Spleen (tissue), 7 donors: ENCODE data around the gene CLEC11A.

Experiments used
- CTCF ChIP-seq, 11 experiments: fragments of 200-600 bp in 7 of 11; fragments of 450-650 bp in 4 of 11; sonication (generic) in 4 of 11; IDR thresholded peaks in 8 of 11; conservative IDR thresholded peaks in 3 of 11; 1 replicate in 7 of 11; 2 replicates in 4 of 11; pipeline versions ENCODE4 v1.4.0 to v1.8.0; 2016 to 2021; ENCODE audit warnings: antibody characterized with exemption in 11 of 11, inconsistent platforms in 4 of 11, mild to moderate bottlenecking in 1 of 11
- POLR2A ChIP-seq, 3 donors: fragments of 450-650 bp; IDR thresholded peaks; one replicate each; pipeline ENCODE4 v1.5.1; 2017; ENCODE audit warnings: antibody characterized with exemption in 3 of 3, mild to moderate bottlenecking in 1 of 3
- donor health status: DM: no; HTN: no; CAD: no; lungs with moderate emphysema.
- donor health status: DM: no; HTN: no; CAD: no.
- donor health status: DM: no; HTN: no; CAD: no.

GRCh38 chr19:50697414-50698124, 25.6 kb upstream of the CLEC11A start:
- TF ChIP-seq POLR2A (IDR thresholded peaks at IDR 0.05): no peak
- TF ChIP-seq CTCF (IDR thresholded peaks at IDR 0.05 in 8 of 11, conservative IDR thresholded peaks at IDR 0.05 in 3 of 11): no peak
